K562 (cell line): ENCODE data around the gene GBF1. TPM values are rescaled to one million over a fixed set of nuclear protein-coding genes. Genes with fewer than 3 reads are reported as not detected.

Source experiments
- DEAF1 ChIP-seq: fragments of 450-650 bp; formaldehyde crosslinking; IDR thresholded peaks from 2 replicates; pipeline ENCODE4 v1.4.0; 2020; ENCODE audit warnings: mild to moderate bottlenecking, moderate library complexity
- ELF1 ChIP-seq: fragments of 200-800 bp; sonication (Bioruptor generic); IDR thresholded peaks from 2 replicates; pipeline ENCODE4 v1.6.1; 2016; ENCODE audit warnings: missing genetic modification characterization, missing compliant biosample characterization
- FOXA3 ChIP-seq, 2 experiments: fragments of 450-650 bp in 1 of 2; sonication (generic) in 1 of 2; formaldehyde crosslinking; IDR thresholded peaks in 1 of 2; conservative IDR thresholded peaks in 1 of 2; 2 replicates each; pipeline versions ENCODE4 v1.4.0 to v1.8.0; 2020 to 2022; ENCODE audit warnings: mild to moderate bottlenecking in 2 of 2, missing genetic modification reagents in 1 of 2
- HDAC1 ChIP-seq, 2 experiments: fragments of 450-650 bp; IDR thresholded peaks; 2 replicates each; pipeline ENCODE4 v1.6.1; 2016 to 2017; ENCODE audit warnings: inconsistent platforms in 1 of 2, mild to moderate bottlenecking in 1 of 2, moderate library complexity in 1 of 2
- HMG20A ChIP-seq: fragments of 450-650 bp; formaldehyde crosslinking; conservative IDR thresholded peaks from 2 replicates; pipeline ENCODE4 v1.4.0; 2020; ENCODE audit warnings: mild to moderate bottlenecking, mixed read lengths
- MCM7 ChIP-seq, 2 experiments: fragments of 450-650 bp; IDR thresholded peaks; 2 replicates each; pipeline ENCODE4 v1.6.1; 2016 to 2018
- NR1H2 ChIP-seq: sonication (generic); formaldehyde crosslinking; IDR thresholded peaks from 2 replicates; pipeline ENCODE4 v1.4.0; 2020; ENCODE audit warnings: mild to moderate bottlenecking, missing genetic modification reagents
- POLR2A ChIP-seq: fragments of 450-650 bp; conservative IDR thresholded peaks from 2 replicates; pipeline ENCODE4 v1.6.1; 2016
- POLR2H ChIP-seq: IDR thresholded peaks from 2 replicates; pipeline ENCODE4 v1.6.1; 2016; ENCODE audit warnings: missing genetic modification characterization, low read depth, mild to moderate bottlenecking, control low read depth, missing compliant biosample characterization, moderate library complexity
- PTTG1 ChIP-seq: fragments of 450-650 bp; IDR thresholded peaks from 2 replicates; pipeline ENCODE4 v1.6.1; 2016; ENCODE audit warnings: low read depth, mild to moderate bottlenecking, missing genetic modification characterization, missing compliant biosample characterization
- RNF219 ChIP-seq: fragments of 250-450 bp; sonication (Bioruptor Pico); IDR thresholded peaks from 2 replicates; pipeline ENCODE4 v1.5.0; 2022; ENCODE audit warnings: mild to moderate bottlenecking
- SMARCC2 ChIP-seq: fragments of 450-650 bp; IDR thresholded peaks from 2 replicates; pipeline ENCODE4 v1.6.1; 2017; ENCODE audit warnings: antibody characterized with exemption, moderate library complexity, mild to moderate bottlenecking, low read depth
- SMC3 ChIP-seq: conservative IDR thresholded peaks from 2 replicates; pipeline ENCODE4 v1.6.1; 2011; ENCODE audit warnings: low read depth, low read length, improper control_type of control experiment; ENCODE audit not compliant: insufficient read depth
- SOX6 ChIP-seq: fragments of 450-650 bp; IDR thresholded peaks from 2 replicates; pipeline ENCODE4 v1.6.1; 2014; ENCODE audit warnings: mild to moderate bottlenecking
- ZBTB26 ChIP-seq: fragments of 450-650 bp; formaldehyde crosslinking; IDR thresholded peaks from 2 replicates; pipeline ENCODE4 v1.4.0; 2022; ENCODE audit warnings: missing genetic modification characterization
- ZNF124 ChIP-seq: sonication (generic); formaldehyde crosslinking; IDR thresholded peaks from 2 replicates; pipeline ENCODE4 v1.8.1; 2022; ENCODE audit warnings: missing genetic modification reagents
- ZNF143 ChIP-seq: sonication (generic); formaldehyde crosslinking; IDR thresholded peaks from 2 replicates; pipeline ENCODE4 v1.9.0; 2022; ENCODE audit warnings: mild to moderate bottlenecking, missing genetic modification reagents
- ZNF253 ChIP-seq: fragments of 250-450 bp; sonication (Bioruptor Pico); conservative IDR thresholded peaks from 2 replicates; pipeline ENCODE4 v1.6.1; 2021; ENCODE audit warnings: mild to moderate bottlenecking
- ZNF395 ChIP-seq: fragments of 200-800 bp; sonication (Bioruptor generic); IDR thresholded peaks from 2 replicates; pipeline ENCODE4 v1.6.1; 2017; ENCODE audit warnings: missing genetic modification characterization, missing compliant biosample characterization
- ZNF57 ChIP-seq: fragments of 450-650 bp; formaldehyde crosslinking; IDR thresholded peaks from 2 replicates; pipeline ENCODE4 v1.4.0; 2020; ENCODE audit warnings: mild to moderate bottlenecking, moderate library complexity
- ZNF589 ChIP-seq: fragments of 200-800 bp; sonication (Bioruptor generic); IDR thresholded peaks from 2 replicates; pipeline ENCODE4 v1.6.1; 2016; ENCODE audit warnings: low read depth, missing genetic modification characterization, missing compliant biosample characterization
- ZNF696 ChIP-seq: fragments of 250-450 bp; sonication (Bioruptor Pico); conservative IDR thresholded peaks from 2 replicates; pipeline ENCODE4 v1.4.0; 2020; ENCODE audit warnings: mild to moderate bottlenecking, moderate library complexity
- ZNF75A ChIP-seq: fragments of 450-650 bp; formaldehyde crosslinking; IDR thresholded peaks from 2 replicates; pipeline ENCODE4 v1.4.0; 2020; ENCODE audit warnings: mild to moderate bottlenecking
- polyA plus RNA-seq, 8 experiments: library from polyadenylated mRNA; depleted of rRNA in 4 of 8; stranded (reverse) in 5 of 8; unstranded in 3 of 8; fragments of >200 nt; fragmentation: Nextera tagmentation in 2 of 8; fragmentation: Illumina TruSeq in 1 of 8; extraction: Ambion mirVana in 2 of 8; extraction: Trizol in 1 of 8; gene quantifications; 2 replicates each; pipeline versions ENCODE4 v1.2.1 to v1.2.3, GENCODE V29; 2011 to 2014; ENCODE audit warnings: inconsistent platforms in 1 of 8, missing spikeins in 1 of 8
- total RNA-seq, 7 experiments: library from RNA; depleted of rRNA in 6 of 7; stranded (reverse); fragments of >200 nt in 6 of 7; fragmentation: Illumina TruSeq in 2 of 7; extraction: Trizol in 2 of 7; gene quantifications; 2 replicates each; pipeline versions ENCODE4 v1.2.1 to v1.2.3, GENCODE V29; 2011 to 2021; ENCODE audit warnings: low replicate concordance in 1 of 7

GBF1 gene
- total and polyA plus RNA-seq, 9 of the 15 experiments (the other 6 are each of a cell fraction or from before 2014, with no cell fraction given) = 0.69 to 28.0 (median 10.3) TPM

GRCh38 chr10:102394079-102394800, 148.9 kb downstream of the GBF1 start (continued):
- TF ChIP-seq NR1H2 (CRISPR knock-in tag) = no peak
- peak in 1 of 2 experiments; percentile 81; a peak in 2 of 4 replicates for TF ChIP-seq HDAC1 (IDR thresholded peaks at IDR 0.05)
- TF ChIP-seq DEAF1 (CRISPR knock-in tag) = peak; percentile 31; the same call in 1 of the 2 replicates
- TF ChIP-seq POLR2A = peak; percentile 59; the same call in 1 of the 2 replicates
- TF ChIP-seq RNF219 (CRISPR knock-in tag) = no peak
- no peak for TF ChIP-seq ZNF75A (CRISPR knock-in tag)
- no peak for TF ChIP-seq ZNF589 (CRISPR knock-in tag)
- TF ChIP-seq PTTG1 (tag) = no peak
- TF ChIP-seq ZNF395 (CRISPR knock-in tag) = no peak
- no peak for TF ChIP-seq FOXA3 (CRISPR knock-in tag; conservative IDR thresholded peaks at IDR 0.05 in 1 of 2, IDR thresholded peaks at IDR 0.05 in 1 of 2)
- no peak for TF ChIP-seq ZNF124 (CRISPR knock-in tag)
- no peak for TF ChIP-seq HMG20A
- no peak for TF ChIP-seq SMC3
- no peak for TF ChIP-seq ZNF253 (CRISPR knock-in tag)
- no peak for TF ChIP-seq POLR2H (tag)
- no peak for TF ChIP-seq SMARCC2
- TF ChIP-seq ZNF57 = no peak
- TF ChIP-seq MCM7 (IDR thresholded peaks at IDR 0.05) = no peak
- TF ChIP-seq ZBTB26 = no peak
- no peak for TF ChIP-seq ZNF696 (CRISPR knock-in tag)
- TF ChIP-seq ELF1 (tag) = peak; percentile 90
- TF ChIP-seq SOX6 = no peak
- TF ChIP-seq ZNF143 (CRISPR knock-in tag) = no peak
